HG03060 (cell line): Measurements from ENCODE around the gene TYW1.
"Not testable (repeated sequence)": the region's sequence is repeated elsewhere in the genome, so short reads cannot be mapped to it uniquely, and the experiment has no call there.

Experiments
- ATAC-seq: cut with Tn5 transposase; IDR thresholded peaks from one replicate; pipeline ENCODE4 v1.9.1; 2021; ENCODE audit warnings: low read depth, moderate number of reproducible peaks; ENCODE audit not compliant: unreplicated experiment

TYW1 gene

DNA sequence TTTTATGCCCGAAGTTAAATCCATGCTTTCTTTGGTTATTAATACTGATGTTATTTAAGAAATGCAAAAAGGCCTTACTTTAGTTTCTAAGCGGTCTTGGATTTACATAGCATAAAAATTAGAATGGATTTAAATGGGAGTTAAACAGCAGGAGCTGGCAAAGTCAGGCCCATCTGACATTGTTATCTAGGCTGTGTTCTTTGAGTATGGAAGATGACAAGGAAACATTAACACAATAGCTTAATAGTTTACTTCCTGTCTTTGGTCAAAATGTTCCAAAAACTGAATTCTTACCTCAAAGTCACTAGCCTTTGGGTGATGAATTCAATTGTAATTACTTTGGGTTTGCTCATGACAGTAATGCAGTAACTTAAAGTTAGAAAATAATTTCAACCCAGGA lies 123.9 kb downstream of the TYW1 start:
- ATAC-seq, result not testable (repeated sequence)

DNA sequence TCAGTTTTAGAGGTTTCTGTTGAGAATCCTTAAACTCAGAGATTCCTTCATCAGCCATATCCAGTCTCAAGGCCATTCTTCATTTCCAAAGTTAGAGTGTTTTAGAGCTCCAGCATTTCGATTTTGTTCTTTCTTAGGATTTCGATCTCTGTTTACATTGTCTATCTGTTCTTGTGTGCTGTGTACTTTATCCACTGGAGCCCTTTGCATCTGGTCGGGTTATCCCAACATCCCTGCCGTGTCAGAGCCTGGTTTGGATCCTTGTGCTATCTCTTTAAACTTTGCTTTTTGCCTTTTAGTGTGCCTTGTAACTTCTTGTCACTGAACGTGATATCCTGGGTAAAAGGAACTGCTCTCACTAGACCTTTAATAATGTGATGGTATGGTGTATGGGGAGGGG lies 131.6 kb downstream of the TYW1 start:
- ATAC-seq, result not testable (repeated sequence)

- ATAC-seq, result not testable (repeated sequence)
Measured at GRCh38 chr7:67130766-67131165, 134.1 kb downstream of the TYW1 start.

GRCh38 chr7:67134912-67135311 lies 138.3 kb downstream of the TYW1 start:
- not testable (repeated sequence) for ATAC-seq

DNA sequence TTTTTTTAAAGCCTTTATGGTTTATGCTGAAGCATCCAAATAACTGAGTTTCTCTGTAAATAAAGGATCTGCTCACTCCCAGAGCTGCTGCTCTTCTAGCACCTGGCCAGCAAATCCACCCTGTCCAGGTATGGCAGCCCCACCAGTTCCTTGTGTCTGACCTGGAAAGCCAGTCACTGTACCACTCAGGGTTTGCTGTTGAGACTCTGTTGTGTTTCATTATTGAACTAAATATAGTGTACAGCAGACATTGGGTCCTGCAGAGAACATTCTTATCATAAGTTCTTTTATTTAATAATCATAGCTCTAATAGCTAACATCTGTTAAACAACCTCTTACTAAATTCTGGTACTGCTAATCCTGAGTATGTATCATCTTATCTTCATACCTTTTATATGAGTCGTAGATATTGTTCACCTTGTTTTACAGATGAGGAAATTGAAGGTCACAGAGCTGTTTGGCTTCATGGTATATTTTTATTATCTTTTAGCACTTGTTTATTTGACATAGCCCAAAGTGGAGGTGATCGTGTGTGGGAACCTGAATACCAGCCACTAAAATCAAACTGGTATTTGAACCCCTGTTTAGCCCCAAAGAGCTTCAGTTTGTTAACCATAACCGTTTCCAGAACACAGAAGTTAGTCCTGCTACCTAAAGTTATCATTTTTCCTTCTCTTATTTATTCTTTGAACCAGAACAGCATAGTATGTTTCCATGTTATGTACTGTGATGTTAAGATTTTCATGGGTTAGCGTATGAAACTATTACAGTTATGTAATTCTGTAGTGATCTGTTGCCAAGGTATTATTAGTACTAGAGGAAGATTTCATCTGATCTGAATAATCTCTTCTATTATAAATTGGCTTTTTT lies 139.2 kb downstream of the TYW1 start:
- not testable (repeated sequence) for ATAC-seq

DNA sequence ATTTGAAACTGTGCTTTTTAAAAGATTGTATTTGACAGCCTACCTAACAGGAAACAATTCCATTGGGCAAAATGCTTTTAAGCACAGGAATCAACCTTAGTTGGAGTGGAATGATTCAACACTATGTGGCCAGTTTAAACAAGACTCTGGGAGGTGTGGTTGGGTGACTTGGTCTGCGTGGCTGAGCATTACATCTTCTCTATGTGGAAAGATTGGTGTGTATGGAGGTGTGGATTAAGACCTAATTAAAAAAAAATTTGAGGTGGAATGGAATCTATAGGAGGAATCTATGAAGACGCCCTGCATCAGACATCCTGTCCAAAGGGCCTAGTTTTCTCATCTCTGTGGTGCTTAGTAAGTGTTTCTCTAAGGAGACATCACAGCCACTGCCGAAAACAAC lies 140.9 kb downstream of the TYW1 start:
- ATAC-seq, result not testable (repeated sequence)

- ATAC-seq, result not testable (repeated sequence)
Measured at GRCh38 chr7:67139876-67140275, 143.2 kb downstream of the TYW1 start.

DNA sequence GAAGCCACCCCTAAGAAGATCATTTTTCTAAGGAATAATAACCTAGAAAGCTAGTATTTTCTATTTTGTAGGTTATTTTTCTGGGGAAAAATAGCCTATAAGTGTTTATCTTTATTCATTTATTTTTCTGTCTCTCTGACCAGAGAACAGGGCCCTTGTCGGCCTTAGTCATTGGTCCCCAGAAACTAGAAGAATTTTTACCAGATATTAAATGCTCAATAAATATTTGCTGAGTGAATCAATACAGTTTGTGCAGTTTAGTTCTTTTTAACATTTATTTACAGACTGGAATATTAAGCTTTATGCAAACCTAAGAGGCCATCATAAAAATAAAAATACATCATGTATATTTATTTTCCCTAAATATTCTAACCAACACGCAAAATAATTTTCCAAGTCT lies 144.4 kb downstream of the TYW1 start:
- not testable (repeated sequence) for ATAC-seq

GRCh38 chr7:67143091-67143786 lies 146.6 kb downstream of the TYW1 start:
- ATAC-seq, result not testable (repeated sequence)

- not testable (repeated sequence) for ATAC-seq
Measured at GRCh38 chr7:67145581-67146193, 149.1 kb downstream of the TYW1 start.

DNA sequence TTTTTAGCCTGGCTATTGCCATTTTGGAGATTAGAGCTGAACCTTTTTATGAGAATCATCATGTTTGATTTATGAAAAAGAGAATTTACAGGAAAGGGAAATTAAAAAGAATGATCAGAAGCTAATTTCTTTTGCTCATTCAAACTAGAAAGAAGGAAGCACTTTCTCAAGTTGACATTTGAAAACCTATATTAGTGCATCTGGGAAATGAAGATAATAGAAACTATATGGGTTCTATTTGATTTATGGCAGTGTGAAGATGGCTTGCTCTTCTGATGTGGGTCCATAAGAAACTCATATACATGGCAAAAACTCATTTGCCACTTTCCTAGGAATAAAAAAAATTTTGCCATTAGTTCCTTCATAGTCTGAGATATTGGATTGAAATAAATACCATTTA lies 152.5 kb downstream of the TYW1 start:
- ATAC-seq, result not testable (repeated sequence)

DNA sequence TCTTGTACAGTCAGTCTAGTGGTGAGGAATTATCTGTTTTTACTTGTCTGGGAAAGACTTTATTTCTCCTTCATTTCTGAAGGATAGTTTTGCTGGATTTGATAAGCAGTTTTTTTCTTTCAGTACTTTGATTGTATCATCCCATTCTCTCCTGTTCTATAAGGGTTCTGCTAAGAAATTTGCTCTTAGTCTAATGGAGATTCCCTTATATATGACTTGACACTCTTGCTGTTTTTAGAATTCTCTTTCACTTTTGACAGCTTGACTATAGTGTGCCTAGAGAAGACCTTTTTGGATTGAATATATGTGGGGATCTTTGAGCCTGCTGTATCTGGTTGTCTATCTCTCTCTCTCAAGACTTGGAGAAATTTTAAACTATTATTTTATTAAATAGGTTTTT lies 157.7 kb downstream of the TYW1 start:
- ATAC-seq, result not testable (repeated sequence)

GRCh38 chr7:67156064-67156463 lies 159.4 kb downstream of the TYW1 start:
- ATAC-seq, result not testable (repeated sequence)

- ATAC-seq, result not testable (repeated sequence)
Measured at GRCh38 chr7:67163285-67163684, 166.7 kb downstream of the TYW1 start.

- ATAC-seq, result not testable (repeated sequence)
Measured at GRCh38 chr7:67171151-67171550, 174.5 kb downstream of the TYW1 start.

DNA sequence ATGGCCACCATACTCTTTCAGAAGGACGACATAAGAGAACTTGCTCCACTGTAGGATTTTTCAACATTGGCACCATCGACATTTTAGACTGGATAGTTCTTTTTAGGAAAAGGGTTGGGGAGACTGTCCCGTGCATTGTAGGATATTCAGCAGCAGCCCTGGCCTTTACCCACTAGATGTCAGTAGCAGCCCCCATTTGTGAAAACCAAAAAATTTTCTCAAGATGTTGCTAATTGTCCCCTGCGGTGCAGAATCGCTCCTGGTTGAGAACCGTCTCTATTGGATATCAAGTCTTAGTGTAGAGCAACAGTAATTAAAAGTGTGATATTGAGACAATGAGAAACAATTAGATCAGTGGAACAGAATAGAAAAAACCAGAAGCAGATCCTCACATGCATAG lies 180.1 kb downstream of the TYW1 start:
- not testable (repeated sequence) for ATAC-seq

GRCh38 chr7:67178915-67179688 lies 182.5 kb downstream of the TYW1 start:
- not testable (repeated sequence) for ATAC-seq

DNA sequence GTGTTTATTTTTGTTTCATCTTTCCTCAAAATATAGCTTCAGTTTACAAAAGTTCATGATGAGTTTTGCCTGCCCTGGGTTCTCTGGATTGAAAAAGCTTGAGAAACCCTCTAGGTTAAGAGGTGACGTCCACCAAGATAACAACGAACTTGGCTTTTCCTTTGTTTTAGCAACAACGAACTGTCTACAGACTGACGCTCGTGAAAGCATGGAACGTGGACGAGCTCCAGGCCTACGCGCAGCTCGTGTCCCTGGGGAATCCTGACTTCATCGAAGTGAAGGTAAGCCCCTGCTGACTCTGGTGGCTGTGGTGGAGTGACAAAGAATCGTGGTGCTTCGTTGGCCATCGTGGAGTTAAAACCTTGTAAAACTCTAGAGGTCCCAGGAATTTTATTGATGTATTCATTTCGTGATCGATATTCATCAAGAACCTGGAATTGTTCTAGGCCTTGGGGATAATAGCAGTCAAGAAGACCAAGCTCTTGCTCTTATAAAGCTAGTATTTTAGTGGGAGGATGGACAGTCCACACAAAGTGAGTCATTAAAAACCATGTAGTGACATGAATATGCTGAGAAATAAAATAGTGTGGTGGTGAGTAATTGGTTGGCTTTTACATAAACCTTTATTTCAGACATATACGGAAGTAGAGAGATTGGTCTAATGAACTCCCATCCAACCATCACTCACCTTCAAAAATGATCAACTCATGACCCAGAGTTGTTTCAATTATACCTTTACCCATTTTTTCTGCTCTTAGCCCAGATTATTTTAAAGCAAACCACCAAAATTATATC lies 186.5 kb downstream of the TYW1 start:
- not testable (repeated sequence) for ATAC-seq

DNA sequence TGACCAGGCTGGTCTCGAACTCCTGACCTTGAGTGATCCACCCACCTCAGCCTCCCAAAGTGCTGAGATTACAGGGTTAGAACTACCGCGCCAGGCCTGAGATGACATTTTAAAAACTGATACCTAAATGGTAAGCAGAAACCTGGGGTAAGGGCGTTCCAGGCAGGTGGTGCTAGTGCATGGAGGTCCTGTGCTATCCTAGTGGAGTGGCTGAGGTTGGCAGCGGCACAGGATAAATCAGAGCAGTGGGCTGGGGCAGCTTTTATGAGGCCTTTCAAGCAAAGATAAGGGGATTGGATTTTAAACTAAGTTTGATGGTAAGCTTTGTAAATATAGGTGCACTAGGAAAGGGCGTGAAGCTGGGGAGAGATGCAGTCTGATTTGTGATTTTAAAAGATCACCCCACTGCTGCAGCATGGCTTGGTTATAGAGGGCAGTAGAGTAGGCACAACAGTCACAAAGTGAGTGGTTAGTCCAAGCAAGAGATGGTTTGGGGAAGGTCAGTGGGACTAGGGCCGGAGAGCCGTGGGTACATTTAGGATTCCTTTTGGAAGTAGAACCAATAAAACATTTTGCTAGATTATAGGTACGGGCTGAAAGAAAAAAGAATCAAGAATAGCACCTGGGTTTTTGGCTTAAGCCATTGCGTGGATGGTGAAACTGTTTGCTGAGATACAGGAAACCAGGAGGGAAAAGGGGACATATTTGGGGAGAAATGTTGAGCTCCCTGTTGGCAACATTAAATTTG lies 188.5 kb downstream of the TYW1 start:
- ATAC-seq, result not testable (repeated sequence)
